GM23338 (cell line): ENCODE results near the gene CDKN2A. TPM values are rescaled to one million over a fixed set of nuclear protein-coding genes. Genes with fewer than 3 reads are reported as not detected.

Experiments used
- ATAC-seq: fragments of 200-7000 bp; cut with Tn5 transposase; 3 replicates; pipeline ENCODE4 v1.9.1; 2020
- DNase-seq: peaks from one replicate; pipeline ENCODE4 v3.0.0-alpha.2; 2015; ENCODE audit warnings: low spot score
- H2AFZ ChIP-seq: fragments of 200-600 bp; sonication (generic); 2 replicates; pipeline ENCODE4 v1.8.0; 2016; ENCODE audit warnings: antibody characterized with exemption, mild to moderate bottlenecking, moderate library complexity
- H3F3A ChIP-seq: fragments of 200-600 bp; sonication (generic); replicated peaks from 2 replicates; pipeline ENCODE4 v1.8.0; 2017; ENCODE audit warnings: antibody characterized with exemption, mixed run types, low read depth
- H3K27ac ChIP-seq: fragments of 200-600 bp; sonication (generic); 2 replicates; pipeline ENCODE4 v1.6.1; 2016; ENCODE audit warnings: low read depth
- H3K27me3 ChIP-seq: fragments of 200-600 bp; sonication (generic); 2 replicates; pipeline ENCODE4 v1.8.0; 2016; ENCODE audit warnings: mild to moderate bottlenecking, mixed run types, moderate library complexity; ENCODE audit not compliant: insufficient read depth
- H3K36me3 ChIP-seq: fragments of 200-600 bp; sonication (generic); 2 replicates; pipeline ENCODE4 v1.8.0; 2016; ENCODE audit warnings: mild to moderate bottlenecking; ENCODE audit not compliant: insufficient read depth
- H3K4me1 ChIP-seq: fragments of 200-600 bp; sonication (generic); 2 replicates; pipeline ENCODE4 v1.8.0; 2016; ENCODE audit warnings: mild to moderate bottlenecking, moderate library complexity; ENCODE audit not compliant: insufficient read depth
- H3K4me2 ChIP-seq: fragments of 200-600 bp; sonication (generic); 2 replicates; pipeline ENCODE4 v1.7.1; 2017; ENCODE audit warnings: mixed run types
- H3K4me3 ChIP-seq: fragments of 200-600 bp; sonication (generic); 2 replicates; pipeline ENCODE4 v1.6.1; 2016; ENCODE audit warnings: mixed run types
- H3K79me2 ChIP-seq: fragments of 200-600 bp; sonication (generic); replicated peaks from 2 replicates; pipeline ENCODE4 v1.8.0; 2017; ENCODE audit warnings: mild to moderate bottlenecking; ENCODE audit not compliant: insufficient read depth
- H3K9me2 ChIP-seq: fragments of 200-600 bp; sonication (generic); 2 replicates; pipeline ENCODE4 v1.8.0; 2017; ENCODE audit not compliant: insufficient read depth
- H4K20me1 ChIP-seq: fragments of 200-600 bp; sonication (generic); replicated peaks from 2 replicates; pipeline ENCODE4 v1.8.0; 2017; ENCODE audit warnings: mild to moderate bottlenecking; ENCODE audit not compliant: insufficient read depth
- H3K27ac Mint-ChIP-seq: 2 replicates; pipeline ENCODE4 v1.8.0; 2020; ENCODE audit warnings: inconsistent platforms, mild to moderate bottlenecking, moderate library complexity, mixed read lengths
- H3K27me3 Mint-ChIP-seq: 3 replicates; pipeline ENCODE4 v1.8.0; 2022; ENCODE audit warnings: low read depth, mild to moderate bottlenecking, moderate library complexity, mixed read lengths, inconsistent platforms; ENCODE audit not compliant: insufficient read depth, poor library complexity
- H3K36me3 Mint-ChIP-seq: 3 replicates; pipeline ENCODE4 v1.8.0; 2021; ENCODE audit warnings: low read depth, mild to moderate bottlenecking, inconsistent platforms, moderate library complexity, mixed read lengths
- H3K4me1 Mint-ChIP-seq: 3 replicates; pipeline ENCODE4 v1.8.0; 2020; ENCODE audit warnings: mild to moderate bottlenecking, inconsistent platforms, mixed read lengths
- H3K4me3 Mint-ChIP-seq: 3 replicates; pipeline ENCODE4 v1.8.0; 2021; ENCODE audit warnings: moderate library complexity, mild to moderate bottlenecking, inconsistent platforms, mixed read lengths
- H3K9me3 Mint-ChIP-seq: 3 replicates; pipeline ENCODE4 v1.8.0; 2020; ENCODE audit warnings: moderate library complexity, mild to moderate bottlenecking, inconsistent platforms, mixed read lengths
- CREB1 ChIP-seq: fragments of 250-450 bp; sonication (Bioruptor Pico); IDR thresholded peaks from 2 replicates; pipeline ENCODE4 v1.5.0; 2020; ENCODE audit warnings: low read depth, mild to moderate bottlenecking, moderate library complexity
- CTCF ChIP-seq, 2 experiments: fragments of 200-600 bp in 1 of 2; sonication (generic) in 1 of 2; conservative IDR thresholded peaks; 2 replicates each; pipeline versions ENCODE4 v1.5.1 to v1.6.1; 2016 to 2017; ENCODE audit warnings: antibody characterized with exemption in 2 of 2, low read depth in 2 of 2, mild to moderate bottlenecking in 2 of 2, moderate library complexity in 1 of 2
- EZH2 ChIP-seq: fragments of 200-600 bp; sonication (generic); IDR thresholded peaks from one replicate; pipeline ENCODE4 v1.8.0; 2017; ENCODE audit warnings: antibody characterized with exemption, mild to moderate bottlenecking, low read depth; ENCODE audit not compliant: unreplicated experiment
- JUNB ChIP-seq: IDR thresholded peaks from one replicate; pipeline ENCODE4 v1.6.1; 2016; ENCODE audit warnings: antibody characterized with exemption; ENCODE audit not compliant: unreplicated experiment
- NANOG ChIP-seq: IDR thresholded peaks from 2 replicates; pipeline ENCODE4 v1.6.1; 2016; ENCODE audit warnings: antibody characterized with exemption, borderline replicate concordance
- POLR2AphosphoS5 ChIP-seq: IDR thresholded peaks from 2 replicates; pipeline ENCODE4 v1.6.1; 2016; ENCODE audit warnings: antibody characterized with exemption, low read depth
- REST ChIP-seq: IDR thresholded peaks from one replicate; pipeline ENCODE4 v1.6.1; 2018; ENCODE audit warnings: antibody characterized with exemption; ENCODE audit not compliant: unreplicated experiment
- STAT1 ChIP-seq: IDR thresholded peaks from one replicate; pipeline ENCODE4 v1.6.1; 2016; ENCODE audit warnings: antibody characterized with exemption; ENCODE audit not compliant: unreplicated experiment
- ZNF331 ChIP-seq: fragments of 250-450 bp; sonication (Bioruptor Pico); IDR thresholded peaks from 2 replicates; pipeline ENCODE4 v1.5.0; 2020; ENCODE audit warnings: low read depth, mild to moderate bottlenecking, moderate library complexity
- ZNF462 ChIP-seq: fragments of 250-450 bp; sonication (Bioruptor Pico); IDR thresholded peaks from 2 replicates; pipeline ENCODE4 v1.5.0; 2020; ENCODE audit warnings: mild to moderate bottlenecking, moderate library complexity
- polyA plus RNA-seq: library from polyadenylated mRNA; unstranded; fragments of >200 nt; fragmentation: Nextera tagmentation; extraction: Ambion mirVana; gene quantifications from 2 replicates; pipeline ENCODE4 v1.2.1, GENCODE V29; 2016
- total RNA-seq: library from RNA; depleted of rRNA; stranded (reverse); fragments of >200 nt; shearing (Covaris generic); gene quantifications from 2 replicates; pipeline ENCODE4 v1.2.3, GENCODE V29; 2014

CDKN2A gene
- total and polyA plus RNA-seq, 2 experiments from 2014 or later: 0.87 to 2.7 TPM

GRCh38 chr9:22008717-22009505 lies 14.7 kb upstream of the CDKN2A start, which contains the start of gene CDKN2B:
TSS of gene CDKN2B (minus strand) at chr9:22009305. CDS start at chr9:22008953, 352 bp downstream.
- Histone ChIP-seq H3K4me1 (peaks cover 17% of the 10 kb centered on the region), H3F3A (peaks cover 17% of the 10 kb centered on the region), H3K27ac (no peak within 1 kb of the TSS), H3K27me3 (peaks cover 73% of the 10 kb centered on the region), H3K9me2 (no peaks in the 10 kb centered on the region), H2AFZ (peak within 1 kb of the TSS; percentile 99), H3K4me3 (peak within 1 kb of the TSS; percentile 87), H4K20me1 (no peaks in the 10 kb centered on the region), H3K4me2 (peak within 1 kb of the TSS; percentile 89), H3K79me2 (no peaks in the 10 kb centered on the region), H3K36me3 (no peaks in the 10 kb centered on the region)
- Mint-ChIP-seq H3K27ac (no peak within 1 kb of the TSS; the same call in 1 of the 2 replicates), H3K9me3 (no peaks in the 10 kb centered on the region), H3K4me3 (peak within 1 kb of the TSS; percentile 79), H3K36me3 (no peaks in the 10 kb centered on the region), H3K27me3 (peaks cover 65% of the 10 kb centered on the region), H3K4me1 (peaks cover 20% of the 10 kb centered on the region)
- peak; percentile 11 for TF ChIP-seq REST
- TF ChIP-seq CTCF (conservative IDR thresholded peaks at IDR 0.05; ENCODE audit: low read depth in 2 of 2): peak; percentile 86 to 88
- peak; percentile 68; the same call in 1 of the 2 replicates for TF ChIP-seq POLR2AphosphoS5
- no peak for TF ChIP-seq STAT1
- peak; percentile 72 for TF ChIP-seq CREB1 (CRISPR knock-in tag)
- TF ChIP-seq NANOG: no peak
- no peak for TF ChIP-seq ZNF331
- no peak for TF ChIP-seq JUNB
- peak; percentile 96 for DNase-seq
- ATAC-seq: peak; percentile 76

- Histone ChIP-seq H3K4me1 (peaks cover 17% of the 10 kb centered on the region), H3K27me3 (peaks cover 78% of the 10 kb centered on the region), H3K4me3 (peak overlapping the region; percentile 87), H3K4me2 (peak overlapping the region; percentile 89), H3F3A (peaks cover 17% of the 10 kb centered on the region), H3K9me2 (no peaks in the 10 kb centered on the region), H3K79me2 (no peaks in the 10 kb centered on the region), H4K20me1 (no peaks in the 10 kb centered on the region), H2AFZ (no peak overlapping the region), H3K36me3 (no peaks in the 10 kb centered on the region), H3K27ac (no peak overlapping the region)
- DNase-seq (no peak), ATAC-seq (no peak)
- Mint-ChIP-seq H3K27me3 (peaks cover 69% of the 10 kb centered on the region), H3K9me3 (no peaks in the 10 kb centered on the region), H3K4me1 (peaks cover 20% of the 10 kb centered on the region), H3K36me3 (no peaks in the 10 kb centered on the region), H3K27ac (no peak overlapping the region), H3K4me3 (peak overlapping the region; percentile 79)
- no peak for TF ChIP-seq ZNF462
- TF ChIP-seq EZH2: peak; percentile 59
These were observed 14.2 kb upstream of the CDKN2A start for GRCh38 chr9:22008384-22008716.
